NCI-H146 (cell line): Measurements from ENCODE around the gene ARHGAP12.
"Not testable (repeated sequence)": the region's sequence is repeated elsewhere in the genome, so short reads cannot be mapped to it uniquely, and the experiment has no call there.

Experiments used
- DNase-seq: peaks from one replicate; lab custom pipeline; 2025; lab: John Stamatoyannopoulos, UW

The ARHGAP12 gene

DNA sequence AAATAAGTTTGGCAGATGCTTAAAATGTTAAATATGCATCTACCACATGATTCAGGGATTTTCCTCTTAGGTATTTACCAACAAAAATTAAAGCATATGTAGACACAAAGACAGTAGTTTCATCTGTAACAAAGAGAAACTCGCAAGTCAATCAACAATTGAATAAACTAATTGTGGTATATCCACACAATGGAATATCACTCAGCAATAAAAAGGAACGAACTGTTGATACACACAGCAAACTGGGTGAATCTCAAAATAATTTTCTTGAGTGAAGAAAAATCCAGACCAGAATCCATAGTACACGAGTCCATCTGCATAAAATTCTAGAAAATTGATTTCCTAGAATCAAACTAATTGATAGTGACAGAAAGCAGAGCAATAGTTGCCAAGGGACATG, 5.2 kb downstream of the ARHGAP12 start:
- DNase-seq = no peak

DNA sequence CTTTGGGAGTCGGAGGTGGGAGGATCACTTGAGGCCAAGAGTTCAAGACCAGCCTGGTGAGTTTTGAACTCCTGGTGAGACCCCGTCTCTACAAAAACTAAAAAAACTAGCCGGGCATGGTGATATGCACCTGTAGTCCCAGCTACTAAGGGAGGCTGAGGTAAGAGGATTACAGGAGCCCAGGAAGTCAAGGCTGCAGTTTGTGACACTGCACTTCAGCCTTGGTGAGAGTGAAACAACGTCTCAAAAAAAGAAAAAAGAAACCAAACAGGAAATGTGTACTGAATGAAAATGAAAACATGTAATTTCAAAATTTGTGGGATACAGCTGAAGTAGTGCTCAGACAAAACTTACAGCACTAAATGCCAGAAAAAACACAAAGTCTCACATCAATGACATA, 7.6 kb downstream of the ARHGAP12 start:
- no peak for DNase-seq

DNA sequence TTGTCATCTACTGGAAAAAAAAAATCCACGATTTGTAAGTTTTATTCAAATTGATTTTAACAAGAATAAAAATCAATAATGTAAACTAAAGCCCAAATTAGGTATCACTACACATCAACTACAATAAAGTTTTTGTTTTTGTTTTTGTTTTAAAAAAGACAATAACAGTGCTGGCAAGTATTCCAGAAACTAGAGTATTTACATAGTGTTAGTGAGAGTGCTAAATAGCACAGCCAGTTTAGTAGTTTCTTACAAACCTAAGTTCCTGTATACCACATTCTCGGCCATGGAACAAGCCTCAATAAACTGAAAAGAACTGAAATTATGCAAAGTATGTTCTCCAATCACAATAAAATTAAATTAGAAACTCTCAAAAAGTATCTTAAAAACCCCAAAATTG, 8.1 kb downstream of the ARHGAP12 start:
- DNase-seq = no peak

DNA sequence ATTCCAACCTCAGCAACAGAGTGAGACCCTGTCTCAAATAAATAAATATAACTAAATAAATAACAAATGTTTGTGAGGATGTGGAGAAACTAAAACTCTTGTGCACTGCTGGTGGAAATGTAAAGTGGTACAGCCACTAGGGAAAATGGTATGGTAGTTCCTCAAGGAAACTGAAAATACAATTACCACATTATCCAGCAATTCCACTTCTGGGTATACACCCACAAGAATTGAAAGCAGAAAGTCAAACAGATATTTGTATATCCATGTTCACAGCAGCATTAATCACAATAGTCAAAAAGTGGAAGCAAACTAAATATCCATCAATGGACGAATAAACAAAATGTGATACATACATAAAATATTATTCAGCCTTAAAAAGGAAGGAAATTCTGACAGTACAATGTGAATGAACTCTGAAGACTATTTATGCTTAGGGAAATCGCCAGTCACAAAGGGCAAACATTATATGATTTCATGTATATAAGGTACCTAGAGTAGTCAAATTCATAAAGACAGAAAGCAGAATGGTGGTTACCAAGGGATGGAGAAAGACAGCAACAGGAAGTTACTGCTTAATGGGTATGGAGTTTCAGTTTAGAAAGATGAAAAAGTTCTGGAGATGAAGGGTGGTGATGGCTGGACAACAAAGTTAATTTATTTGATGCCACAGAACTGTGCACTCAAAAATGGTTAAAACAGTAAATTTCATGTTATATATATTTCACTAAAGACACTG, 9.8 kb downstream of the ARHGAP12 start:
- no peak for DNase-seq

DNA sequence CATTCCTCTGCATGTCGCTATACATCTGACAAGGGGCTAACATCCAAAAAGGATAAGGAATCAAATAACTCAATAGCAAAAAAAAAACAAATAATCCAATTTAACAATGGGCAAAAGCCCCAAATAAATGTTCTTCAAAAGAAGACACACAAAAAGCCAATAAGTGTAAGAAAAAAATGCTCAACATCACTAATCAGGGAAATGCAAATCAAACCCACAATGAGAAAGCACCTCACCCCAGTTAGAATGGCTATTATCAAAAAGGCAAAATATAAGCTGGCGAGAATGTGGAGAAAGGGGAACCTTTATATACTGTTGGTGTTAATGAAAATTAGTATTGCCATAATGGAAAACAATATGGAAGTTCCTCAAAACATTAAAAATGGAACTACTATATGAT, 14.3 kb downstream of the ARHGAP12 start:
- no peak for DNase-seq

DNA sequence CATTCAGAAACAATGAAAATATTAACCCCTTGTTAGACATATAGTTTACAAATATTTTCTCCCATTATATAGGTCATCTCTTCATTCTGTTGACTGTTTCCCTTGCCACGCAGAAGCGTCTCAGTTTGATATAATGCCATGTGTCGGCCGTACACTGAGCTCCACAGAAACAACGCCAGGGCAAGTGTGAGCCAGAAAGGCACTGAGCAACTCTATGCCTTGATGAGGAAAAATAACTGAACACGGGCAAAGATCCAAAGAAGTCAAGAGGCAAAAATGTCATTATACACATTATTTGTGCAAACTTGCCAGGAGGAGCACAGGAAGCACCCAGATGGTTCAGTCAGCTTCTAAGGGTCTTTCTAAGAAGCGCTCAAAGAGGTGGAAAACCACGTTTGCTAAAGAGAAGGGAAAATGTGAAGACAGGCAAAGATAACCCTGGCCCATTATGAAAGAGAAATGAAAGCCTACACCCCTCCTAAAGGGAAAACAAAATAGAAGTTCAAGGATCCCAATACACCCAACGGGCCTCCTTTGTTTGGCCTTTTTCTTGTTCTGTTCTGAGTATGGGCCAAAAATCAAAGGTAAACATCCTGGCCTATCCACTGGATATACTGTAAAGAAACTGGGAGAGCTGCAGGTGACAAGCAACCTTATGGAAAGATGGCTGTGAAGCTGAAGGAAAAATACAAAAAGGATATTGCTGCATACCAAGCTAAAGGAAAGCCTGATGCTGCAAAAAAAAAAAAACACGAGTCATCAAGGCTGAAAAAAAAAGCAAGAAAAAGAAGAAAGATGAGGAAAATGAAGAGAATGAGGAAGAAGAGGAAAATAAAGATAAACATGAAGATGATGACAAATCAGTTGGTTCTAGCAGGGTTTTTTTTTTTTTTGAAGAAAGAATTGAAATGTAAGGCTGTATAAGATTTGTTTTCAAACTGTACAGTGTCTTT, 15.5 kb downstream of the ARHGAP12 start:
- no peak for DNase-seq

DNA sequence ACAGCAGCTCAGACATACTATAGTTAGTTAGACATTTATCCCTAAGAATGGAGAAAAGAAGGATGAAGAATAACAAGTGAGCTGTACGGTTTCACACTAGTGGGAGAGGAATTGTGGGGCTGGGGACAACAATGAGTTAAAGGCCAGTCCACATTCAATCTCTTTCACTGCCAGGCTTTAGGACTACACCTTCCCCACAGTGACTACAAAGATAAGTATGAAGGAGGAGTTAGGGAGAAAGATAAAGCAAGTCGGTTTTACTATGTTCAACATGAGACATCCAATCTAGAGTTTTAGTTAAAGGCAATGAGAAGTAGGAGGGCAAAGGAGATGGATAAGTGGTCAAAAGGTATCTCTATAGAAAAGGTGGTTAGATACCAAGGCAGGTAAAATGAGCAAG, 16.3 kb downstream of the ARHGAP12 start:
- no peak for DNase-seq

DNA sequence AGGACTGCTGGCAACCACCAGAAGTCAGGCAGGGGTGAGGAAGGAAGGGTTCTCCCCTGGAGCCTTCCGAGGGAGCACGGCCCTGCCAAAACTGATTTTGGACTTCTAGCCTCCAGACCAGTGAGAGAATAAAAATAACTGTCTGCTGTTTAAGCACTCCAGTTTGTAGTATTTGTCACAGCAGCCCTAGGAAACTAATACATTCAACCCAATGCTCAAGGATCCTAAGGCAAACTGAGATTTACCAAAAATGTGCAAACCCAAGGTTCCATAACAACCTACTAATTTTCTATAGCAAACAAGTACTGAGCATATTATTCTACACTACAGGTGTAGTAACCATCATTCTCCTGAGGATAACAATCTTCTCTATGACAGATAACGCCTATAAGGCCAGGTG, 18.6 kb downstream of the ARHGAP12 start:
- no peak for DNase-seq

DNA sequence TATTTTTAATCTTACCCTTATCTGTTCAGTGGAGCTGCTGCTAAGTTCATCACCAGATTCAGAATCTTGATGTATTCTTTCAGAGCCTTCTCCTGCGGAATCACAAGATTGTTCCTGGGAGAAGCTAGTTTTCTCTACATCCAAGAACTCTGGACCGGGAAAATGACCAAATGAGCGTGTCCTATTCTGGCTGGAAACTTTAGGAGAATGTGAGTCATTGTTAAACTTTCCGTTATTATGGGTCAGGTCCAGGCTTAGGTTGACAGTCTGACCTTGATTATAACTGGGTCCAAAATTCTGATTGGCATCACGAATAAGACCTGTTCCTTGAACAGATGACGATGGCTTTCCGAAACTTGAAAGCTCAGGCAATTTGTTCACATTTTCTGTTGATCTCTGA, 20.5 kb downstream of the ARHGAP12 start:
- no peak for DNase-seq

DNA sequence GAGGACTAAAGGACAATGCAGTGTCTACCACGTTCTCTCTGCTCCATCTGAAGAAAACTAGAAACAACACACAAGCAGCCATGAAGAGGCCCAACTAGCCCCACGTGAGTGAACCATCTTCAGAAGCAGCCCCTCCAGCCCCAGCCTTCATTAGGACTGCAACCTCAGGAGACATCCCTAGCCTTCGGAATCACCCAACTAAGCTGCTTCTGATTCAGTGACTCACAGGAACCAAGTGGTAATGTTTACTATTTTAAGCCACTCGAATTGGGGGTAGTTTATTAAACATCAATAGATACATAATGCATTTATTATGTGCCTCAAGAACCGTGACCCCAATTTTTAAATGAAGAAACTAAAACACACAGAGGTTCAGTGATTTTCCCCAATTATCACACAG, 22.6 kb downstream of the ARHGAP12 start:
- no peak for DNase-seq

DNA sequence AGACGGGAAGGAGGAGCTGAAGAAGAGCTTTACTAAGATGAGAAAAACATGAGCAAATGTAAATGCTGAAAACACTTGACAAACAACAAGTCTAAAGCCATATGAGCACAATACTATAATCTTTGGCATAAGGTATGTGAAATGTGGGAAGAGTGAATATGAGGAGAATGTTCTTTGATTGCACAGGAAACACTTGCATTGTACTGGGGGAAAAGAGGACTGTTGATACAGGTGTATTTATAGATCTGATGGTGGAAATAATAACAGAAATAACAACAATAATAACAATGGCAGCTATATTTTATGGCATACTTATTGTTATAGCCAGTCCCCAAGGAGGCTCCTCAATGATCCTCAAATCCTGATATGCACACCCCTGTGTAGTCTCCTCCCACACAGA, 23.0 kb downstream of the ARHGAP12 start:
- DNase-seq = no peak

DNA sequence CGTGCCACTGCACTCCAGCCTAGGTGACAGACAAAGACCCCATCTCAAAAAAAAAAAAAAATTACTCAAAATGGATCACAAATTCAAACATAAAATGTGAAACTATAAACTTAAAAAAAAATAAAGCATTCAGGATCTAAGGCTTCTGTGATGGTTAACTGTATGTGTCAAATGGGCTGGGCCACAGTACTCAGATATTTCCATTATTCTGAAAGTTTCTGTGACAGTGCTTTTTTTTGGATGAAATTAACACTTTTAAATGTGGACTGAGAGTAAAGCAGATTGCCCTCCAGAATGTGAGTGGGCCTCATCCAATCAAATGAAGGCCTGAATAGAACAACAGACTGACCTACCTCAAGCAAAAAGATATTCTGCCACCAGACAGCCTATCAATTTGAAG, 26.0 kb downstream of the ARHGAP12 start:
- DNase-seq = no peak

DNA sequence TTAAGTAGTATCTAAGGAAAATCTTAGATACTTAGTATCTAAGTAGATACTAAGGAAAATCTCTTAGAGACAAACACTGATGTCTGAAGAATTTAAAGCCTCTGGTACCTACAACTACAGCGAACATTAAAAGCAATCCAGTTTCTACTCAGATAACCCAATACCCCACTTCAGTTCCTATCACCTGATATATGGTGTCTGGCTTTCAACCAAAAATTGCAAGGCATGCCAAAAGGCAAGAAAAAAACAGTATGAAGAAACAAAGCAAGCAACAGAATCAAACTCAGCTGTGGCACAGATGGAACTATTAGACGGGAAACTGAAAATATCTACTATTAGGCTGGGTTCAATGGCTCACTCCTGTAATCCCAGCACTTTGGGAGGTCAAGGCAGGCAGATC, 31.1 kb downstream of the ARHGAP12 start:
- DNase-seq = no peak

DNA sequence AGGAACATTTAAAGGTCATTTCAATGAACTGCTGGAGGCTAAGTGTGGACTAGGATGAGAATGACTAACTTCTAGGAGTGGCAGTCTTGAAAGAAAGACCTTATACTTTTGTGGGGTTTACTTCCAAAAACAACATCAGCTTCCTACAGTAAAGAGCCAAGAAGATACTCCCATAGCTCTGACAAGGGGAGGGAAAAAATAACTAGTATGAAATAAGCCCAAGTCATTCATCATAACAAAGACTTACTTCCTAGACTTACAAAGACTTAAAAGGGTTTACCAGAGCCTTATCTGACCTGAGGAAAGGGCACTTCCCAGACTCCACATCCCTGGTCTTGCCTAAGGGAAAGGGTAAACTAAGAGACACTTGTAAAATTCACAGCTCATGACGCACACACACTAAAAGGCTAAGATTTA, 31.7 kb downstream of the ARHGAP12 start:
- no peak for DNase-seq

DNA sequence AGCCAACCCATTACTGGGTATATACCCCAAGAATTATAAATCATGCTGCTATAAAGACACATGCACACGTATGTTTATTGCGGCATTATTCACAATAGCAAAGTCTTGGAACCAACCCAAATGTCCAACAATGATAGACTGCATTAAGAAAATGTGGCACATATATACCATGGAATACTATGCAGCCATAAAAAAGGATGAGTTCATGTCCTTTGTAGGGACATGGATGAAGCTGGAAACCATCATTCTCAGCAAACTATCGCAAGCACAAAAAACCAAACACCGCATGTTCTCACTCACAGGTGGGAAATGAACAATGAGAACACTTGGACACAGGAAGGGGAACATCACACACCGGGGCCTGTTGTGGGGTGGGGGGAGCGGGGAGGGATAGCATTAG, 32.9 kb downstream of the ARHGAP12 start:
- not testable (repeated sequence) for DNase-seq

DNA sequence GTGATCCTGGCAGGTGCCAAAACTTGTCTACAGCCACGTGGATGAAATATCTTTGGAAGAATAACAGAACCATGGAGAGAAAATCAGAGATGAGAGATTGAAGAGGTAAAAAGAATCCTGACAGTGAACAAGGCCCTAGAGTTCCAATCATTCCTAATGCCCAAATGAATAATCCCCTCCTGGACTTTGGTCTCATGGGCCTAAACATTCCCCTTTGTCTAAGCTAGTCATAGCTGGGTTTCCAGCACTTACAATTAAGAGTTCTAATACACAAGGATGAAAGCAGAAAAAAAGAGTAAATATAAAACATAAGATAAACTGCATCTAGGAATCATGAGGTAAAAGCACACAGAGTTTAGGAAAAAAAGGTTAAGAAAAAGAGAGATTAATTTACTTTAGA, 40.2 kb downstream of the ARHGAP12 start:
- no peak for DNase-seq

DNA sequence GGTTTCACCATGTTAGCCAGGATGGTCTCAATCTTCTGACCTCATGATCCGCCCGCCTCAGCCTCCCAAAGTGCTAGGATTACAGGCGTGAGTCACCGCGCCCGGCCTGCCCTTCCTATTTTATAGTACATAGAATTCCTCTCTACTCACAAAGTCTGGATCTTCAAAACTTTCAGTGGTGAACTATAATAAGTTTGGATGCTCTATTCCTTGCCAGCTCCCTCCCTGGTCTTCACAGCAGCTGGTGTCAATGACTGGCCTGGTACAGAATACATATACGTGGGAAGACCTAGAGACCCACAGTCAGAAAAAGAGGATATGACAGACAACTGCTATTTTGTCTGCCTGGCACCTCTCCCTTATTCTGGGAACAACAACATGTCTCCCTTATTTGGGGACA, 40.8 kb downstream of the ARHGAP12 start:
- DNase-seq = no peak

DNA sequence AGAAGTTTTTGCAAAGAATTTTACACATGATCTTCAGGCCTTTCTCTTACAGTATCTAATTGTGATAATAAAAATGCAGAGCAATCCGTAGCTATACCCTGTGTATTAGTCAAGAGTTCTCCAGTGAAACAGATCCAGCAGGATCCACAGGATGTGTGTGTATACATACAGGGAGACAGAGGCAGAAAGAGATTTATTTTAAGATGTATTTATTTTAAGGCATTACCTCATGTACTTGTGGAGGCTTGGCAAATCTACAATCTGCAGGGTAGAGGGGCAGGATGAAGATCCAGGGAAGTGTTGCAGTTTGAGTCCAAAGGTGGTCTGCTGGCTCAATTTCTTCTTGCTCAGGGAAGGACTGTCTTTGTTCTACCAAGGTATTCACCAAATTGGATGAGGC, 41.7 kb downstream of the ARHGAP12 start:
- no peak for DNase-seq

DNA sequence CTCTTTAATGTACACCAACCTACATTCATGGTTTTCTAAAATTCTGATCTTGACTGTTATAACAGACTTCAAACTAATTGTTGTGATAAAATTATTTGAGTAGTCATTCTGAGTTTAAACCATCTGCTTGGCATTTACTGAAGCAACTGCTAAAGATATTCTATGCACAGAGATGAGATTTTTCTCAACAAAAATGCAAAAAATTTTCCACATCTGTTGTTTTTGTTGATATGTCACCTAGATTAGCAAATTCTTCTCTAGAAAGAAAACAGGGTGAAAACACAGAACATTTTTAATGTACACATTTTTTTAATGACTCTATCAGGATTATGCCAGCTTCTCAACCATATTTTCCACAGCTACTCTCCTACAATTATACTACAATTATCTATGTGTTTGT, 42.7 kb downstream of the ARHGAP12 start:
- no peak for DNase-seq

DNA sequence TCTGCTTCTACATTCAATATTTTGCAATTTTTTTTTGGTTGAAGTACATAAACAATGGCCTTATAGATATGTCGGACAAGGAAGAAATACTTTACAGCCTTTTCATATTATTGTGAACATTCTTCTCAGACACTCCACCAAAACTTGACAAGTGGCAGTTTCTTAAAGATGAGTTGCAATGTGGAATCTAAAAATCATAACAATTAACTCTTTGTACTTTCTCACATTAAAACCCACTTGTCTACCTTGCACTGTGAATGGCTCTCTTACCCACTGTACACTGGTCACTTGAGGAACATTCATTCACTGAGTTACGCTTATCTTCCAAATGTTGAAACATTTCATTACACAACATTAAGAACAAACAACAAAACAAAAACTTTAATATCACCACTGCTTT, 44.2 kb downstream of the ARHGAP12 start:
- no peak for DNase-seq

DNA sequence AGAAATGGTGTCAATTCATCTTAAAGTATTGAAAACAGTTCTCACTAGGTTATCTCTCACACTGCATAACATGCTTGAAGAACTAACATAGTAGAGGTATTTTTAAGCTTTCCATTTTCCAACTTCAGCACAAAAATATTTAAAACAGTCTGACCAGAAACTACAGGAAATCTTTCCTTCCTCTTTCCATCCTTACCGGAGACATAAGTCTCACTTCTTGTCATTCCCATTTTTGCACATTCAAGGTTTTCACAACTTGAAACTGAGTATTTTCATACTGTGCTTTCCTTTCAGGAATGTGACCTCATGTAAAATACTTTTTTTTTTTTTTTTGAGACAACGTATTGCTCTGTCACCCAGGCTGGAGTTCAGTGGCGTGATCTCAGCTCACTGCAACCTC, 45.2 kb downstream of the ARHGAP12 start:
- DNase-seq = no peak

DNA sequence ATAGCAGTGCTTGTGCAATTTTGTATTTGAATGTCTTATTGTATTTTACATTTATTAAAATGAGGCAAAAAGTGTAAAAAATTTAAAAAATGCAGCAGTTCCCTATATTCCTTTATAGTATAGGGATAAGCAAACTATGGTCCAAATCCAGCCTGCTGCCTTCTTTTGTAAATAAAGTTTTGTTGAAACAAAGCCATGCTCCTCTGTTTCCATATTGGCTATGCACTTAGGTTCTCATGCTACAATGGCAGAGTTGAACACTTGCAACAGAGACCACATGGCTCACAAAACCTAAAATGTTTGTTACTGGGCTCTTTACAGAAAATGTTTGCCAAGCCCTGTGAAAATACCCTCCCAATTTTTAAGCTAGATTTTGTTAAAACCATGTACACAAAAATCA, 50.1 kb downstream of the ARHGAP12 start:
- no peak for DNase-seq

DNA sequence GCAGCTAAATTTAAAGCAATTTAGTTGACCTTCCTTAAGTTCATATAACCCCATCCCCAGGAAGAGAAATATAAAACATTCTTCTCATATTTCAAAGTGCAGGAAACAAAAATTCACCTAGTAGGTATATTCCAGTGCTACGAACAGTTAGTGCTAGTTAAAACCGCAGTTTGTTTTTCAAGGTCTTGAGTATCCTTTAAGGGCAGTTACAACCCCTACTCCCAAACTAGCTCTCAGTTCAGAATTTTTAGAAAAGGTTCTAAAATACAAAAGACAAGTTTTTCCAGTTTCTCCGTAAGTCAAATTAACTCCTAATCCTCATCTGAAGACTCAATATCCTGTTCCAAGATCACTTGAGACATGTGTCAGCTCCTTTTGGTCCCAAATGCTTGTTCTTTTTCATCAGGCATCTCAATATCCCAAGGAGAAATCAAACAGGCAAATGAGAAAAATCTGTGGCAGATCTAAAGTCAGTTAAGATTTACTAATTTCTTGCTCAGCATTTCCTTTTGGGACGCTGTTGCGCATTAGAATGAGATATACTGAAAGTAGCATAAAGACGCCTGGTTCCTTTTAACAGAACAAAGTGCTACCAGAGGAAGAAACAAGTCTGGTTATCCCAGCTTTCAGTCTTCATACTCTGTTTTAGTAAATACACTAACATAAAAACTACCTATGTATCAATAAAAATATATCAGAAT, 51.8 kb downstream of the ARHGAP12 start:
- DNase-seq = no peak
